ENCODE data around the gene FGD3.
A peak's percentile ranks its signal among the peaks of the same experiment; 100 is the strongest.

FGD3 gene

DNA sequence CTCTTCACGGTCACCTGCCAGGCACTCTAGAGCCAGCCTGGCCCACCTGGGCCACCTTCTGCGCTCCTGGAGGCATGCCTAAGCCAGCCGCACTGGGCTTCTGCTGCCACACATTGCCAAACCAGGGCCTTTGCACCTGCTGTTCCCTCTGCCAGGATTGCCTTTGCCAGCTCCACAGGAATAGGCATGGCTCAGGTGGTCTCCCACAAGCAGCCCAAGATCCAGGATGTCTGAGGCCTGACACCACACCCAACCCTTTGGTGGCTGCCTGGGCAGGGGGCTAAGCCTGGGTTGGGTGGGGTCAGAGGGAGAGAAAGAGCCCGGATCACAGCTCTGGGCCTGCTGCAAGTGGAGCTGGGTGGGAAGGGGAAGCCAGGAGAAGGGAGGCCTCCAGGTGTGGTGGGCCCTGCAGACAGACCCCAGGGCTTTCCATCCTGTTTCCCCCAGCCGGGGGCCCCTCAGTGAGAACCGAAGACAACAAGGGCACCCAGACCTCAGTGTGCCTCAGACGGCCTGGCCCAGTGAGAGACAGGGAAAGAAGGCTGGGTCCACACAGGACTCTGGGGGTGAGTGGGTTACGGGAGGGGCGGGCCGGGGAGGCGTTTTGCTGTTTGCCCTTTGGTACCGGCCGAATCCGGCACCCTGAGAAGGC is 110.5 kb downstream of the FGD3 start:
- DNase-seq: no peak

DNA sequence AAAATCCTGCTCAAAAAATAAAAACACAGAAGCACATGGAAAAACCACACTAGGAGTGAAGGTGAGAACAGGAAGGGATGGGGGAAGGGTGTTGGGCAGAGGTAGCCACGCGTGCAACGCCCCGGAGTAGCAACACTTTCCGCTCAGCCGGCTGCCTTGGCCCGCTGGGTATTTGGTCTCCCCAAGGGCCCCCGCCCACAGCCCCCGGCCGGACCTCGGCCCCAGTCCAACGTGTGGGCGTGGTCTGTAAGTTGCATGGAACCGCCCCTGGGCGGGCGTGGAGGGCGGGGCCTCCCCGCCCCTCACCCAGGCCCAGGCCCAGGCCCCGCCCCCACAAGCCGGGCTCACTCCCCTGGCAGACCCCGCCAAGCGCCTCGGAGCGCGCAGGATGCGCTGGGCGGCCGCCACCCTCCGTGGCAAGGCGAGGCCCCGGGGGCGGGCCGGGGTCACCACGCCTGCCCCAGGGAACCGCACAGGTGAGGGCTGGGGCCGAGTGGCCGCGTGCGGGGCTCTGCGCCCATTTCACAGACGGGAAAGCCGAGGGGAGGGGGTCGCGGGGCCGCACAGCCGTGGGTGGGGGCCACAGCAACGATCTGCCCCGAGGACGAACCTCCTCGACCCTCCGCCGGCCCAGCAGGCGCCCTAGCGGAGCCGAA is 111.2 kb downstream of the FGD3 start, which contains the start of gene SUSD3:
TSS of gene SUSD3 (plus strand) at position 347 of the 656 bp plus-strand sequence. CDS start at position 389, 42 bp downstream.
- DNase-seq: peak; percentile 12

DNA sequence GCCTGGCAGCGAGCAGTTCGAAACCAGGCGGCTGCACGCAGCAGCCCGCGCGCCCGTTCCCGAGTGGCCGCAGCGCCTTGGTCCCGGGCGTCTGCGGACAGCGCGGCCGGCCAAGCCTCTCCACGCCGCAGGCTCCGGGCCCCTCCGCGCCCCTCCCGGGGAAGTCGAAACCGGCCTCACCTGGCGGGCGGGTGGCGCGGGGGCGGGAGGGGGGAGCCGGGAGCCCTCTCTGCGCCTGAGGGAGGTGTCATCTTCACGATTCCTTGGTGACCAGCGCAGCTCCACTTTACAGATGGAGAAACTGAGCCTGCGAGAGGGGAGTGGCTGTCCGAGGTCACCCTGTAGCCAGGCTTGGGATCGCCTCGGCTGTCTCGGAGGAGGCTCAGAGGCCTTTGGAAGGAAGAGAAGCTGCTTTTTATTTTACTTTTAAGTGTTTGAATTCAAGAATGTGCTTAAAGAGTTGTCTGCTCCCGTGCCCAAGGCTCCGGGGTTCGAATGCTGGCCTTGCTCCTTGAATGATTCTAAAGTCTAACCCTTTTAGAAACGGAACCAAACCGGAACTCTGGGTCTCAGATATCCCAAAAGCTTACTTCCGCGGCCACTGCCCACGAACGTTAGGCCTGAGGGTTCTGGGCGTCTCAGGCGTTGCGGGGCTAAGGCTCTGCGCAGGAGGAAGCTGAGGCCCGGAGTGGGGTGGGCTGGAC is 111.8 kb downstream of the FGD3 start:
- no peak for DNase-seq

DNA sequence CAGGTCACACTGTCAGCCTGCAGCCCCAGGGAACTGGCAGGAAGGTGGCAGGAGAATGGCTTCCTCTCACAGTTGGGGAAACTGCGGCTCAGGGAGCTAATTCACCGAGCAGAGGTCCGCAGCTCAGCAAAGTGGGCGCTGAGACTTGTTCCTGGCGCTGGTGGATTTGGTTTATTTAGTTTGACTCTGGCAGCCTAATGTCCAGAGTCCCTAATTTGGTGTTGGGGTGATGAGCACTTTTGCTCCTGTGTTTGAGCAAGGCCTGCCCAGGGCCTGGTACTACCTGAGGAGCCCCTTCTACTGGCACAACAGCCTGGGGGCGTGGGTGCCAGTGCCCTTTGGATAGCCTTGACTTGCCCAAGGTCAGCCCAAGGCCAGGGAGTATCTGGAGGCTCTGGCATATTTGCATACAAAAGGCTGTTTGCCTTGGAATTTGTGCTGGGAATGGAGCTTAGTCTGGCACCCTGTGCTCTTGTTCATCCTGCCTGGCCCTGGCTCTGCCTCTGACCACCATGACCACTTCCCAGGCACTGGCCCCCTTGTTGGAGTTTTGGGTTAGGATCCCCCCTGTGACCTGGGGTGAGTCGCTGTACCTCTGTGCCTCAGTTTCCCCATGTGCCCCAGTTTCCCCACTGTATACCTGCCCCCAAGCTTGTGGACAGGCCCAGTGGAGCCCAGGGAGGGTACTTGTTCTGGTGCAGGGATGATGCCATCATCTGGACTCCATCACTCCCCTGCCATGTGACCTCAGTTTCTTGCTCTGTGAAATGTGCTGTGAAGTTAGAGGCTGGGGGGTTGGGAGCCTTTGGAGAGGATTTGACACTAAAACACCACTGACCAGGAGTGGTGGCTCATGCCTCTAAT is 112.6 kb downstream of the FGD3 start:
- DNase-seq: no peak

DNA sequence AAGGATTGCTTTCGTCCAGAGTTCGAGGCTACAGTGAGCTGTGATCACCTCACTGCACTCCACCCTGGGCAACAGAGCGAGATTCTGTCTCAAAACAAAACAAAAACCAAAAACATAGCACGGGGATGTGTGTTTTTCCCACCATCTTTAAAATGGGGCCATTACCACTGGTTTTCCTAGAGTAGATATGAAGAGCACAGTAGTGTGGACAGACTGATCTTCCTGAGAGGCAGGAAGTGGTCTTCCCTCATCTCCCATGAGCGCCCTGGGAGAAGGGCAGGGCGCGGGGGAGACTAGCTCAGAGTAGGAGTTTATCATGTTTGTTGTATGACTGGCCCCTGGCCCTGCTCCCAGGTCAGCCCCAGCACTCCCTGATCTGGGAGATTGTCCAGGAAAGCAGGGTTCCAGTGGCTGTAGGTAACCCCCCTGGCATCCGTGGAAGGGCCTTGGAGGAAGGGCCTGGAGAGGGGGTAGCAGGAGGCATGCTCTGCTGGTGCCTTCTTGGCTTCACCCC is 113.5 kb downstream of the FGD3 start:
- no peak for DNase-seq

DNA sequence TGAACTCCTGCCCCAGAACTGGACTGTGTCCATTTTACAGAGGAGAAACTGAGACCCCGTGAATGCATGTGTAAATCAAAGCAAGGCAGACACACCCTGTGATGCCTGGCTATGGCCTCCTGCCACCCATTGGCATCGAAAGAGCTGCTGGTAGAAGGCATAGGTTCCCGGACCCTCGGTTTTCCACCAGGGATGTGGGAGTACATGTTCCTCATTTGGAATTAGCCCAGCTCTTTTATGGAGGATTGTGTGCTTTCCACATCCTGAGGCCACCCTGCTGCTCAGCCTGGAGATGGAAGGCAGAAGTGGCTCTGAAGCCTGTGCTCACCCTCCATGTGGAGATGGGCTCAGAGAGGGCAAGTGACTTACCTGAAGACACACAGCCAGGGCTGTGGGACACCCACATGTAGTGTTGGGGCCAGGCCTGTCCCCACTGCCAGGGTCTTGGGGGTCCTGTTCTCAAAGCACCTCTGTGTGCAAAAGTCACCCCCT is 114.0 kb downstream of the FGD3 start:
- DNase-seq: no peak

DNA sequence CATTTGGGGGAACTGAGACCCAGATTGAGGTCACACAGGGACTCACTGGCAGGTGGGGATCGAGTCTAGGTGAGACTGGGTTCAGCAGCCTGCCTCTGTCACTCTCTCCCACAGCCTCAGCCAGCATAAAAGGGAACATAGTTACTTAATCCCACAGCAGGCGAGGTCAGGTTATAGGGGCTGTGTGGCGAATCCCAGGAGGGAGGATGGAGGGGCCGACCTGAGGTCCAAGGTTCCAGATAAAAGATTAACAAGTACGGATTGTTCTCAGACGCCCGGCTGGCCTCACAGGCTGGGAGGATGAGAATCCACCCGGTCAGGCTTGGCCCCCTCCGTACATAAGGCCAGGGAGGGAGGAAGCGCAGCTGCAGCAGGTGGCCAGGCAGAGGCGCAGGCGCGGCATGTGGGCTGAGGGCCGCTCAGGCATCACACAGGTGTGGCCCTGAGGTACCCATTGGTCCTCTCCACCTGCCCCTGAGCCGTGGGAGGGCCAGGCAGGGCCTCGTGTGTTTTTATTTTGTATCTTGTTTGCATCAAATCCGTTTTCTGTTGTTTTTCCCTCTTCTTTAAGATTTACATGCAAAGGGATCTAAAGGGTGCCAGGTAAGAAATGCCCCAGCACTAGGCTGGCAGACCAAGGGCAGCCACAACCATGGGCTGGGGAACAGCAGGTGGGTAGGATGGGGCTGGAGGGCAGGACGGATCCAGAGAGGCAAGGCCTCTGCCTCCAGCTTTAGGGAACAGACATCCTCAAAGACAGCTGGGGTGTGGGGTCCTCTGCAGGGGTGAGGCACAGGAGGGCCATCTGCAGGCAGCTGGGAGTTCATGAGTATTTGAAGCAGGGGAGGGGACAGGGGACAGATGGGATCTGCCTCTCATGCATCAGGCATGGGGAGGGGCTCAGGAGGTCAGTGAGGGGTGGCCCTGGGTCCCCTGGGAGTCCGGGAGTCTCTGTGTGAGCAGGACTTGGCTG is 114.8 kb downstream of the FGD3 start:
- DNase-seq: no peak

DNA sequence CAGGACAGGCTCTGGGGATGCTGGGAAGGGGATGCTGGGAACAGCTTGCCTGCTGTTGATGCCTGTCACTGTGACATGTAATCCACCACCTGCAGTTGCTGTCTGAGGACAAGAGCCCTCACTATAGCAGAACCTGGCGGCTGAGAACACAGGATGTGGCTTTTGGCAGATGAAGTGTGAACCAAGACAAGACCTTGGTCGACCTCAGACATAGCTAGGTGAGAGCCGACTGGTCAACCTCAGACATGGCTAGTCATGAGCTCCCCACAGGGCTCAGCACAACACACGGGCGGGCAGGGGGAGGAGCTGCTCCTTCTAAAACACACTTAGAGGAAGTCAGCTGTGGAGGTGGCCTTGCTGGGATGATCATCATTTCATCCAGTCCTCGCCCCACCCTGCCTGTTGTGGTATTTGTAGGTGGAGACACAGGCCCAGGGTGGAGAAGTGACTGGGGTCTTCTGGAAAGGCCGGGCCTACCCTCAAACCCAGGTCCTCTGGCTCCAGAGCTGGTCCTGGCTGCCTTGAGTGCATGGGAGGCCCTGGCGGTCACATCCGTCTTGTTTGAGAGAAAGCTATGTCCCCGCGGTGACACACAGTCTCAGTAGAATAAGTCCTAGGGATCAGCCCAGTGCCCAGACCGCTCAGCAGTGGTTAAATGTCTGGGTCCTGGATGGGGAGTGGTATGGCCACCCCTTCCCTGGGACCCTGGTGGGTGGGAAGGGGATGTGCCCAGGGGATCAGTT is 117.2 kb downstream of the FGD3 start:
- DNase-seq: no peak

DNA sequence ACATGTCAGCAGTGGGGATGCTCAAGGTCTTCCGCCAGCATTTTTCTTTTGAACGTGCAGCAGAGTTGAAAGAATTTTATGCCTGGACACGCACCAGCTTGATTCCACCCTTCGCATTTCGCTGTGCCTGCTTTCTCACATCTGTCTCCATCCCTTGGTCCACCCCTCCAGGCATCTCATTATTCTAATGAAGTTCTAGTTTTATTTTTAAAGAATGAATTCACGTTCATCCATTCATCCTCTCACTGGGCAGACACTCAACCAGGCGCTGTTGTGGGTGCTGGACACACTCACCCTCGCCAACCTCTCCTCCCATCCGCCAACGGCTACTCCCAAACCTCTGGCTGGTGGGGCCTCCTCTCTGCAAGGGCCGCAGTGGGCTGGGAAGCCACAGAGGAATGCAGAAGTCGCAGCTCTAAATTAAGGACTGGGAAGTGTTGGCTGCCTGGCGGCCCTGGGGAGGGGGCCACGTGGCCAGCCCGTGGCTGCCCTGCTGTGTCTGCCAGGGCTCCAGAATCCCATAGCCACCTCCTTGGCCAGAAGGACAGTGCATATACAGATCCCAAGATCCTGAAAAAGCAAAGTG is 117.9 kb downstream of the FGD3 start:
- no peak for DNase-seq

DNA sequence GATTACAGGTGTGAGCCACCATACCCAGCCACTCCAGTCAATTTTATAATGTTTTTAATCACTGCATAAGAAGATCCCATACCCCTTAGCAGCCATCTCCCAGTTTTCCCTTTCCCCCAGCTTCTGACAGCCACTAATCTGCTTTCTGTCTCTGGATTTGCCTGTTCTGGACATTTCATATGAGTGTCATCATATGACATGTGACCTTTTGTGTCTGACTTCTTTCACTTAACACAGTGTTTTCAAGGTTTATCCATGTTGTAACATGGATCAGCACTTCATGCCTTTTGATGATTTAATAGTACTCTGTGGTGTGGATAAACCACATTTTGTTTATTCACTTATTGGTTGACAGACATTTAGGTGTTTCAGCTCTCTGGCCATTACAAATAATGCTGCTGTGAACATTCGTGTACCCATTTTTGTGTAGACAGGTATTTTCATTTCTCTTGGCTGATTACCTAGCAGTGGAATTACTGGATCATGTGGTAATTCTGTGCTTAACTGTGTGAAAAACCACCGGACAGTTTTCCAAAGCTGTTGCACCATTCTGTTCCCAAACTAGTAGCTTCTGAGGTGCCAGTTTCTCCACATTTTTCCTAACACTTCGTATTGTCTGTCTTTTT is 119.8 kb downstream of the FGD3 start:
- DNase-seq: no peak

DNA sequence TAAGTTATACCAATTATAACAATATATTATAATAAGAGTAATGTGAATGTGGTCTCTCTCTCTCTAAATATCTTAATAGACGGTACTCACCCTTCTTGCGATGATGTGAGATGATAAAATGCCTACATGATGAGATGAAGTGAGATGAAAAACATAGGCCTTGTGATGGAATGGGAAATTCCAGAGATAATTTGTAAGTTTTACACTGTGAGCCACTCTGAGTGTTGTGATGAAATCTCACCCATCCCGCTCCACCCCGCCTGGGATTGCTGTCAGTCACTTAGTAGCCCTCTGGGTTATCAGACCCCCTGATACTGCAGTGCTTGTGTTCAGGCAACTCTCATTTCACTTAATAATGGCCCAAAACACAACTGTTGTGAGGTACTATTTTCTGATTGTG is 121.6 kb downstream of the FGD3 start:
- no peak for DNase-seq

DNA sequence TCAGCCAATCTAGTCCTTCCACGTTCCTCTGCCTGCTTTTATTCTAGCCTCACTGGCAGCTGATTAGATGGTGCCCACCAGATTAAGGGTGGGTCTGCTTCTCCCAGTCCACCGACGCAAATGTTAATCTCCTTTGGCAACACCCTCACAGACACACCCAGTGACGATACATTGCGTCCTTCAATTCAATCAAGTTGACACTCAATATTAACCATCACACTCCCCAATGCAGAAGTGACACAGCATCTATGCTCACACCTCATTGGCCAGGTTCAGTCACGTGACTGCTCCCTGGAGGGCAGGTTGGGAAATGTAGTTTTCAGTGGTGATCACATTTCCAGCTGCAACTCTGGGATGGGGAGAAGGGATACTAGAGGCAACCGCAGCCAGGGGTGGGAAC is 124.1 kb downstream of the FGD3 start:
- DNase-seq: no peak

DNA sequence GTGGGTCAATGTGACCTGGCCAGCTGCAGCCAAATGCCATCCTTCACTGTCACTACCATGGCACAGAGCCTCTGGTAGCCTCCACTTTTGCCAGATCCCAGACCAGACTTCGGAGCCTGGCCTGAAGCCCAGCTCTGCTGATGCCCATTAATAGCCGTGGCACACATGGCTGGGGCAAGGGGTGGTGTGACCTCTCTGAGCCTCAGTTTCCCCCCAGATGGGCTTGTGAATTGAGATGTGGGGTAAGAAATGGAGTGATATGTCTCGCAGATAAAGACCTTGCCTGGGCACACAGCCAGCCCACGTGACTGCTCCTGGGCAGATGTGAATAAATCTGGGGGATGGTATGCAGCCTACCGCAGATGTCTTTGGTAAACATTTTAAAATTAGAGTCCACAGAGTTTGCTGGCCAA is 125.1 kb downstream of the FGD3 start:
- DNase-seq: no peak

DNA sequence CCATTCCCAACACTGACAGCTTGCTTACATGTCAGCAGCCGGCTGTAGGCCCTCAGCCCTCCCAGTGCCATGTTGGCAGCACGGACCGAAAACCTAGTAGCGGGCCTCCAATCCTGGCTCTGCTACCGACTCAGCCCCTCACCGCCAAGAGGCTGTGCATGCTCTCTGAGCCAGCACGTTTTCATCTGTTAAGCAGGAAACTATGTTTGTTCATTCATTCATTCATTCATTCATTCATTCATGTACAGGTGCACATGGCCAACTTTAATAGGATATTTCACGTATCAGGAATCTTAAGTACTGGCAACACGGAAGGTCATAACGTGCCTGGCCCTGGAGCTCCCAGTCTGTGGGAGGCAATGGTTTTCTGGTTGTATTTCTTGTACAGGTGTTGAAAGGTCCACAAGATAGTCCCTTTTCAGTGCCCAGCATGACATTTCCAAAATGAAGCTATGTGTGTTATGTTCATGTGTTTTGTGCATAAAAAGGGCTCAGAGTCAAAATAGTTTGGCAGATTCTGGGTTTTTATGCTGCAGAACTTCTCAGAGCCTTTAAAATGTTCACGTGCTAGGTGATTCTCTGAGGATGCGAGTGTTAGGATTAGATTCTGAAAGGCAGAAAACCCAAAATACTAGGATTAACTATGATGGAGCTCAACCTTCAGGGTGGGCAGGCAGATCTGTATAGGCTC is 128.9 kb downstream of the FGD3 start:
- DNase-seq: no peak

DNA sequence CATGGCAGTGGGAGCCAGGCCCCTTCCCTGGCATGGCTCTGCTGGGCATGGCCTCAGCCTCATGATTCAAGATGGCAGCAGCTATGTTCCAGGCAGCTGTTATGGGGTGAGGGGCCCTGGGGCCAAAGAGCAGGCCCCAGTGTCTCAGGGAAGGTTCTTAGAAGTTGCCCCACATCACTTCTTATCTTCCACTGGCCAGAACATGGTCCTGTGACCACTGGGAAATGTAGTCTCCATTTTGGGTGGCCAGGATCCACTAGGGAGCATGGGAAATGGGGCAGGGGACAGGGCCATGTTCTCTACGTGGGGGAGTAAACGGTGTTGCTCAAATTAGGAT is 129.4 kb downstream of the FGD3 start:
- DNase-seq: no peak

DNA sequence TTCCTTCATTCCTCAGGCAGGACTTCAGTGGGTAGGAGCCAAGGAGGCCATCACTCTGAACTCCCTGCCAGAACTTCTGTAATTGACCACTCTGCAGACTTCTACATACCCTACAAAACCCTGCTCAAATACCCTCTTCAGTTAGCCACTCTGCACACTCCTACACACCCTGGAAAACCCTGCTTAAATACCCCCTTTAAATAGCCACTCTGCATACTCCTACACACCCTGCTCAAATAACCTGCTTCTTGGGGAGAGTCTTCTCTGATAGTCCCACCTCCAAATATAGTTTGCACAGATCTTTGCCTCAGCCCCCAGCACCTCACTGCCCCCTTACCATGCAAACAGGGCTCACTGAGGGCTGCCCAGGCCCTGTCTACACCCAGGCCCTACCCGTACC is 130.0 kb downstream of the FGD3 start:
- no peak for DNase-seq

DNA sequence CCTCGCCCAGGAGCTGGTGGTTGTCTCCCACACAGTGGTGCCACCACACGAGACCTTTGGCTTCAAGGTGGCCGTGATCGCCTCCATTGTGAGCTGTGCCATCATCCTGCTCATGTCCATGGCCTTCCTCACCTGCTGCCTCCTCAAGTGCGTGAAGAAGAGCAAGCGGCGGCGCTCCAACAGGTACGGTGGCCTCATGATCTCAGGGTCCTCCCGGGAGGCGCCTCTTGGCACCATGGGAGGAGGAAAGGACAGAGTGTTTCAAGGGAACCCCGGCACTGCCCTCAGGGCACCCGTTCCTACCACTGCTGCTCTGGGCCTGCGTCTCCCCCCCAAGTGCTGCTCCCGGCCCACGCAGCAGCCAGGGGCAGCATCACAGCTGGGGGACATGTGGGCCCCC is 130.5 kb downstream of the FGD3 start:
- DNase-seq: no peak

DNA sequence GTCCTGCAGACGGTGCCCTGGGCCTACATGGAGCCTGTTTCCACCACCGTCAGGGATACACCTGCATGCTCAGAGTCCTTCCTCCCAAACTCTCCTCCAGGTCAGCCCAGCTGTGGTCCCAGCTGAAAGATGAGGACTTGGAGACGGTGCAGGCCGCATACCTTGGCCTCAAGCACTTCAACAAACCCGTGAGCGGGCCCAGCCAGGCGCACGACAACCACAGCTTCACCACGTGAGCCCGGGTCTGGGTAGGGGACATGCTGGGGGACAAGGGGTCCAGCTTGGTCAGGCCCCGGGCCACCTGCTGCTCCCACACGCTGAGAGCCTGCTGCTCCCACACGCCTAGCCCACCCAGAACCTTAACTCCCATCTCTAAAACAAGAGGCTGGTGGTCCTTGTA is 132.0 kb downstream of the FGD3 start:
- DNase-seq: no peak

DNA sequence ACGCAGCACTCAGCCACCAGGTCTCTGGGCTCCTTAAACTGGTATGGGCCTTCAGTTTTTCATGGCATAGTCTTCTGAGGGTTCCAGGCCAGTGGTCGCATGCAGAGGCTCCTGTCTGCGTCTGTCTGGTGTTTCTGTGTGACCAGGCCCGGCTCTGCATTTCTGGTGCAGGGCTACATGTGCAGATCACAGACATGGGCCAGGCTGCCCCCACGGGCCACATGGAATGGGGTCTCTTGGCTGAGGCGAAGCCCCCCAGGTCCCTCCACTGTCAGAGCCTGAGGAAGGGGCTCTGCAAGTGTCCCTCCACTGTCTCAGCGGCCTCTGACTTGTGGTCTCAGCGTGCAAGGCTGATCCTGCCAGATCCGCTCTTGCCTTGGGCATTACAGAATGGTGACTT is 133.1 kb downstream of the FGD3 start:
- DNase-seq: no peak
